Body of pancreas (tissue), 4 donors: ENCODE results near the gene MRM3. TPM values are rescaled to one million over a fixed set of nuclear protein-coding genes. Genes with fewer than 3 reads are reported as not detected.

ENCODE experiments used
- ATAC-seq: fragments of 150-250 bp; one replicate; pipeline ENCODE4 v1.9.1; 2016
- DNase-seq, 4 donors: peaks; one replicate each; pipeline ENCODE4 v3.0.0-alpha.2; 2019
- H3K27ac ChIP-seq, 4 donors: fragments of 200-600 bp; sonication (generic); 1 replicate in 3 of 4; 2 replicates in 1 of 4; pipeline versions ENCODE4 v1.5.1 to v1.6.1; 2016 to 2019; ENCODE audit warnings: mild to moderate bottlenecking in 1 of 4, mixed read lengths in 1 of 4, moderate library complexity in 1 of 4
- H3K27me3 ChIP-seq, 2 donors: fragments of 200-600 bp; sonication (generic); one replicate each; pipeline ENCODE4 v1.6.0; 2016; ENCODE audit warnings: mild to moderate bottlenecking in 1 of 2
- H3K36me3 ChIP-seq, 2 donors: fragments of 200-600 bp; sonication (generic); replicated peaks in 1 of 2; 2 replicates each; pipeline ENCODE4 v1.5.1; 2016; ENCODE audit warnings: low read depth in 2 of 2; ENCODE audit not compliant: insufficient read depth in 1 of 2
- H3K4me1 ChIP-seq: fragments of 200-600 bp; sonication (generic); one replicate; pipeline ENCODE4 v1.6.0; 2016
- H3K4me3 ChIP-seq, 2 donors: fragments of 200-600 bp; sonication (generic); 1 replicate in 1 of 2; 2 replicates in 1 of 2; pipeline ENCODE4 v1.5.1; 2016 to 2019
- H3K9me3 ChIP-seq, 3 donors: fragments of 200-600 bp; sonication (generic); 1 replicate in 2 of 3; 2 replicates in 1 of 3; pipeline ENCODE4 v1.5.1; 2016
- POLR2A ChIP-seq, 3 donors: fragments of 450-650 bp; IDR thresholded peaks; one replicate each; pipeline ENCODE4 v1.6.1; 2016; ENCODE audit warnings: antibody characterized with exemption in 3 of 3, mild to moderate bottlenecking in 2 of 3
- WGBS, 2 donors: methylation state at CpG; one replicate each; pipeline ENCODE4 v1.1.5; 2017; 5-methylcytosine and 5-hydroxymethylcytosine counted together
- intact Hi-C: fragments of 100-400 bp; cut with DNase I; formaldehyde crosslinking; loops from one replicate; pipeline ENCODE4 v1.15.1; 2023
- total RNA-seq, 2 donors: library from RNA; depleted of rRNA; stranded (reverse); fragments of >200 nt; gene quantifications; one replicate each; pipeline ENCODE4 v1.1.0, GENCODE V29; 2016
- TF ChIP-seq, protein P1 (sequence below), 7 experiments: fragments of 450-650 bp in 4 of 7; fragments of 200-600 bp in 3 of 7; sonication (generic) in 3 of 7; IDR thresholded peaks; one replicate each; pipeline ENCODE4 v1.5.1; 2016 to 2019; ENCODE audit warnings: antibody characterized with exemption in 7 of 7

The MRM3 gene
- total RNA-seq, 2 donors from 2014 or later = 15.6 to 40.2 TPM

DNA sequence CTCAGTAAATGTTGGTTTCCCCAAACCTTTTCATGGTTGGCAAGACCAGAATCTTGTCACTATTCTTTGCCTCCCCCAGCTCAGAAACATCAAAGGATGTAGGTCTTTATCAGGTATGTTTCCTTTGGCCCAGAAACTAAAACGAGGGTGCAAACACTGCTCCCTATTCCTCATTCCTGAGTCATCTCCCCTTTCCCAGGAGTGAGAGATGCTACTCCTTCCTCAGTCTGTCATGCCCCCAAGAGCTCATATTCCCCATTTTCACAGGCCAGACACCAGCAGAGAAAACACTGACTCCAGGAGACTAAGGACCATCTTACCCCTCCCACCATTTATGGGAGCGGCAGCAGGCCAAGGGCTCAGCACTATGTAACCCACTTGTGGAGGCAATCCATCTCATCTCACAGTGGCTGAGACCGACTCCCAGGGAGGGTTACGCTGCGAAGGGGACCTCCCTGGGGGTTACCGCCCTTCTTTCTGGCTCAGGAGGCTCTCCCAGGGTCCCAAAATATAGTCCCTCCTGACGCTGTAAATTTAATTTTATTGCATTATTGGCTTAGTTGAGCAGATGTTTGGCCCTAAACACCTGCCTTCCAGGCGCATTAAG lies 31.6 kb upstream of the MRM3 start:
- Histone ChIP-seq H3K4me3 (no peak overlapping the region), H3K36me3 (peaks cover 0 to 20% of the 10 kb centered on the region in 2 donors), H3K27ac (no peak overlapping the region), H3K4me1 (peaks cover 23% of the 10 kb centered on the region), H3K9me3 (no peaks in the 10 kb centered on the region), H3K27me3 (no peaks in the 10 kb centered on the region)
- TF ChIP-seq, protein P1, sequence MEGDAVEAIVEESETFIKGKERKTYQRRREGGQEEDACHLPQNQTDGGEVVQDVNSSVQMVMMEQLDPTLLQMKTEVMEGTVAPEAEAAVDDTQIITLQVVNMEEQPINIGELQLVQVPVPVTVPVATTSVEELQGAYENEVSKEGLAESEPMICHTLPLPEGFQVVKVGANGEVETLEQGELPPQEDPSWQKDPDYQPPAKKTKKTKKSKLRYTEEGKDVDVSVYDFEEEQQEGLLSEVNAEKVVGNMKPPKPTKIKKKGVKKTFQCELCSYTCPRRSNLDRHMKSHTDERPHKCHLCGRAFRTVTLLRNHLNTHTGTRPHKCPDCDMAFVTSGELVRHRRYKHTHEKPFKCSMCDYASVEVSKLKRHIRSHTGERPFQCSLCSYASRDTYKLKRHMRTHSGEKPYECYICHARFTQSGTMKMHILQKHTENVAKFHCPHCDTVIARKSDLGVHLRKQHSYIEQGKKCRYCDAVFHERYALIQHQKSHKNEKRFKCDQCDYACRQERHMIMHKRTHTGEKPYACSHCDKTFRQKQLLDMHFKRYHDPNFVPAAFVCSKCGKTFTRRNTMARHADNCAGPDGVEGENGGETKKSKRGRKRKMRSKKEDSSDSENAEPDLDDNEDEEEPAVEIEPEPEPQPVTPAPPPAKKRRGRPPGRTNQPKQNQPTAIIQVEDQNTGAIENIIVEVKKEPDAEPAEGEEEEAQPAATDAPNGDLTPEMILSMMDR (IDR thresholded peaks at IDR 0.05) = no peak
- TF ChIP-seq POLR2A (IDR thresholded peaks at IDR 0.05) = no peak
- 67 to 71% methylated on average over 8 of the region's 8 CpGs for WGBS, 2 donors
- no peak for ATAC-seq
- DNase-seq = no peak
- intact Hi-C loops = no loop called here

DNA sequence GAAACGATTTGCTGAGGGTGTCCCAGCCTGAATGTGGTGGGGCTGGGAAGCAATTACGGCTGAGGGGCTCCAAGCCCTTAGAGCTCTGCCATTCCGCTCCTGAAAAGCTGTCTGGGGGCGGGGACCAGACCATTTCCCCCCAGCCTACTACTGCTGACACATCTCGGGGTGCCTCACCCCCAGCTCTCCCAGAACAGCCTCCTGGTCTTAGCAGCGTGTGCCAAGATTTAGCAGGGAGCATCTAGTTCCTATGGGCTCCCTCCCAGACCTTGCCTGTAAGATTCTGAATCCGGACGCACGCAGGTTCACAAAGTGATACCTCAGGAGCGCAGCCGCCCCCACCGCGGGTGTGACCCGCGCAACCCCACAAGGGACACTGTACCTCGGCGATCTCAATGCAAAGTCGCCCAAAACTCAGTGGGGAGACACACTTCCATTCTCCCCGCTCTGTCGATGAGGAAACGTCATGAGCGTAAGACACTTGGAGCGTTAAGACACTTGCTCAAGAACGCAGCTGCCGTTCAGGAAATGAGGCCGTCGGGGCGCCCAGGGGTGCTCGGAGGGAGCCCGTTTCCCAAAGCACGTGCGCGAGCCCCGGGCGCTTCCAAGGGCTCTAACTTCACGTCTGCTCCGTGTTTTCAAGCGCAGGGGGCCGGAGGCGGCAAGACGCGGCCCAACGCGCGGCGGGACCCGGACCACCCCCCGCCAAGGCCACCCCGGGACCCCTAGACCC lies 30.7 kb upstream of the MRM3 start:
- Histone ChIP-seq H3K27me3 (no peaks in the 10 kb centered on the region), H3K36me3 (peaks cover 0 to 14% of the 10 kb centered on the region in 2 donors), H3K9me3 (no peaks in the 10 kb centered on the region), H3K4me1 (peaks cover 23% of the 10 kb centered on the region), H3K4me3 (peak overlapping the region; percentile 79 to 87), H3K27ac (peak overlapping the region in 3 of 4 donors; percentile 80 to 85 (median 85))
- intact Hi-C loops = no loop called here
- 0 to 1% methylated on average over 2 to 47 of the region's 49 CpGs for WGBS, 2 donors
- DNase-seq (peak; percentile 28 to 40 (median 34)), ATAC-seq (peak; percentile 28)
- TF ChIP-seq, protein P1 (IDR thresholded peaks at IDR 0.05) = no peak

- Histone ChIP-seq H3K4me3 (peak within 1 kb of the TSS; percentile 79 to 87), H3K27me3 (no peaks in the 10 kb centered on the region), H3K27ac (peak within 1 kb of the TSS; percentile 79 to 85 (median 82)), H3K36me3 (peaks cover 0 to 7% of the 10 kb centered on the region in 2 donors), H3K9me3 (no peaks in the 10 kb centered on the region), H3K4me1 (peaks cover 23% of the 10 kb centered on the region)
- peak; percentile 96 for ATAC-seq
- TF ChIP-seq POLR2A (IDR thresholded peaks at IDR 0.05) = peak; percentile 62 to 70 (median 70)
- TF ChIP-seq, protein P1 (IDR thresholded peaks at IDR 0.05) = peak; percentile 88 to 98 (median 97)
- peak; percentile 92 to 95 (median 93) for DNase-seq
- WGBS, 2 donors = 0% methylated on average over 2 to 67 of the region's 87 CpGs
- intact Hi-C loops = no loop called here
Observed at GRCh38 chr17:752002-752619, 30.0 kb upstream of the MRM3 start, which contains the start of gene GEMIN4. TSS of gene GEMIN4 (minus strand) at chr17:752264. CDS start at chr17:752142, 122 bp downstream.

GRCh38 chr17:752620-753219 lies 29.4 kb upstream of the MRM3 start:
- peak; percentile 75 to 83 (median 82) for DNase-seq
- peak overlapping the region; percentile 79 to 85 (median 82) for H3K27ac ChIP-seq
- 14 to 47% methylated on average over 15 to 38 of the region's 43 CpGs for WGBS, 2 donors
- intact Hi-C loops = no loop called here
- H3K36me3 ChIP-seq = peaks cover 0 to 2% of the 10 kb centered on the region in 2 donors
- ATAC-seq = peak; percentile 68
- peak overlapping the region; percentile 45 to 79 for H3K4me3 ChIP-seq
- peaks cover 23% of the 10 kb centered on the region for H3K4me1 ChIP-seq
- TF ChIP-seq, protein P1 (IDR thresholded peaks at IDR 0.05) = no peak
- TF ChIP-seq POLR2A (IDR thresholded peaks at IDR 0.05) = no peak
- no peaks in the 10 kb centered on the region for H3K27me3 ChIP-seq
- no peaks in the 10 kb centered on the region for H3K9me3 ChIP-seq
